KOPT-K1 (cell line): ENCODE measurements around the gene TMC2.
"Not testable (repeated sequence)": the region's sequence is repeated elsewhere in the genome, so short reads cannot be mapped to it uniquely, and the experiment has no call there.

Experiments
- H3K27ac ChIP-seq: fragments of 200-600 bp; sonication (generic); 2 replicates; pipeline ENCODE4 v1.5.1; 2016; ENCODE audit warnings: antibody characterized with exemption, mild to moderate bottlenecking, low read depth, low read length; ENCODE audit not compliant: poor library complexity, severe bottlenecking
- H3K36me3 ChIP-seq: fragments of 200-600 bp; sonication (generic); 2 replicates; pipeline ENCODE4 v1.5.1; 2017; ENCODE audit warnings: antibody characterized with exemption, mild to moderate bottlenecking, low read length, moderate library complexity; ENCODE audit not compliant: insufficient read depth
- H3K9me3 ChIP-seq: fragments of 200-600 bp; sonication (generic); 2 replicates; pipeline ENCODE4 v1.5.1; 2017; ENCODE audit warnings: antibody characterized with exemption, low read length, mild to moderate bottlenecking; ENCODE audit not compliant: insufficient read depth, poor library complexity, severe bottlenecking

TMC2 gene, protein sequence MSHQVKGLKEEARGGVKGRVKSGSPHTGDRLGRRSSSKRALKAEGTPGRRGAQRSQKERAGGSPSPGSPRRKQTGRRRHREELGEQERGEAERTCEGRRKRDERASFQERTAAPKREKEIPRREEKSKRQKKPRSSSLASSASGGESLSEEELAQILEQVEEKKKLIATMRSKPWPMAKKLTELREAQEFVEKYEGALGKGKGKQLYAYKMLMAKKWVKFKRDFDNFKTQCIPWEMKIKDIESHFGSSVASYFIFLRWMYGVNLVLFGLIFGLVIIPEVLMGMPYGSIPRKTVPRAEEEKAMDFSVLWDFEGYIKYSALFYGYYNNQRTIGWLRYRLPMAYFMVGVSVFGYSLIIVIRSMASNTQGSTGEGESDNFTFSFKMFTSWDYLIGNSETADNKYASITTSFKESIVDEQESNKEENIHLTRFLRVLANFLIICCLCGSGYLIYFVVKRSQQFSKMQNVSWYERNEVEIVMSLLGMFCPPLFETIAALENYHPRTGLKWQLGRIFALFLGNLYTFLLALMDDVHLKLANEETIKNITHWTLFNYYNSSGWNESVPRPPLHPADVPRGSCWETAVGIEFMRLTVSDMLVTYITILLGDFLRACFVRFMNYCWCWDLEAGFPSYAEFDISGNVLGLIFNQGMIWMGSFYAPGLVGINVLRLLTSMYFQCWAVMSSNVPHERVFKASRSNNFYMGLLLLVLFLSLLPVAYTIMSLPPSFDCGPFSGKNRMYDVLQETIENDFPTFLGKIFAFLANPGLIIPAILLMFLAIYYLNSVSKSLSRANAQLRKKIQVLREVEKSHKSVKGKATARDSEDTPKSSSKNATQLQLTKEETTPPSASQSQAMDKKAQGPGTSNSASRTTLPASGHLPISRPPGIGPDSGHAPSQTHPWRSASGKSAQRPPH

DNA sequence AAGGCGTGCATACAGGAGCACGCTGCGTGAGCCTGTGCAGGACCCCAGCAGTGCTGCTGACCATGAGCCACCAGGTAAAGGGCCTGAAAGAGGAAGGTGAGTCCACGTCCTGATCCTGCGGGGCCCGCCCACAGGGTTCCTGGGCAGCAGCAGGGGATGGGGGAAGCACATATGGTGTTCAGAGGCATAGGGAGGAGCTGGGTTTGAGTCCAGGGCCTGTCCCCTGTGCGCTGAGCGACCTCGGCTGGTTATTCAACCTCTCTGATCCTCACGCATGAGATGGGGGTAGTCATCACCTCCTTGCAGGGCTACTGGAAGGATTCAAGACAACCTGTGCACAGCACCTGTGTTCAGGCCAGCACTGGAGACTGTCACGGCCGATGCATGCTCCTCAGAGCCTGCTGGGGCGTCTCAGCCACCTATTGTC, at the start of gene TMC2:
Gene TMC2, plus strand, starts transcription at position 14 of the 427 bp plus-strand sequence. Its CDS starts 49 bp downstream, at position 63.
- no peak within 1 kb of the TSS for H3K27ac ChIP-seq
- no peaks in the 10 kb centered on the region for H3K9me3 ChIP-seq
- no peaks in the 10 kb centered on the region for H3K36me3 ChIP-seq

DNA sequence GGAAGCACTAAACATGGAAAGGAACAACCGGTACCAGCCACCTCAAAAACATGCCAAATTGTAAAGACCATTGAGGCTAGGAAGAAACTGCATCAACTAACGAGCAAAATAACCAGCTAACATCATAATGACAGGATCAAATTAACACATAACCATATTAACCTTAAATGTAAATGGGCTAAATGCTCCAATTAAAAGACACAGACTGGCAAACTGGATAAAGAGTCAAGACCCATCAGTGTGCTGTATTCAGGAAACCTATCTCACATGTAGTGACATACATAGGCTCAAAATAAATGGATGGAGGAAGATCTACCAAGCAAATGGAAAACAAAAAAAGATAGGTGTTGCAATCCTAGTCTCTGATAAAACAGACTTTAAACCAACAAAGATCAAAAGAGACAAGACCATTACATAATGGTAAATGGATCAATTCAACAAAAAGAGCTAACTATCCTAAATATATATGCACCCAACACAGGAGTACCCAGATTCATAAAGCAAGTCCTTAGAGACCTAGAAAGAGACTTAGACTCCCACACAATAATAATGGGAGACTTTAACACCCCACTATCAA, 33.5 kb upstream of the TMC2 start:
- H3K27ac ChIP-seq, H3K9me3 ChIP-seq: not testable (repeated sequence)
- peaks cover 28% of the 10 kb centered on the region for H3K36me3 ChIP-seq

DNA sequence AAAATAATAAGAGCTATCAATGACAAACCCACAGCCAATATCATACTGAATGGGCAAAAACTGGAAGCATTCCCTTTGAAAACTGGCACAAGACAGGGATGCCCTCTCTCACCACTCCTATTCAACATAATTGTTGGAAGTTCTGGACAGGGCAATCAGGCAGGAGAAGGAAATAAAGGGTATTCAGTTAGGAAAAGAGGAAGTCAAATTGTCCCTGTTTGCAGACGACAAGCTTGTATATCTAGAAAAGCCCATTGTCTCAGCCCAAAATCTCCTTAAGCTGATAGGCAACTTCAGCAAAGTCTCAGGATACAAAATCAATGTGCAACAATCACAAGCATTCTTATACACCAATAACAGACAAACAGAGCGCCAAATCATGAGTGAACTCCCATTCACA, 31.6 kb upstream of the TMC2 start:
- not testable (repeated sequence) for H3K27ac ChIP-seq, H3K9me3 ChIP-seq
- H3K36me3 ChIP-seq = peaks cover 10% of the 10 kb centered on the region

DNA sequence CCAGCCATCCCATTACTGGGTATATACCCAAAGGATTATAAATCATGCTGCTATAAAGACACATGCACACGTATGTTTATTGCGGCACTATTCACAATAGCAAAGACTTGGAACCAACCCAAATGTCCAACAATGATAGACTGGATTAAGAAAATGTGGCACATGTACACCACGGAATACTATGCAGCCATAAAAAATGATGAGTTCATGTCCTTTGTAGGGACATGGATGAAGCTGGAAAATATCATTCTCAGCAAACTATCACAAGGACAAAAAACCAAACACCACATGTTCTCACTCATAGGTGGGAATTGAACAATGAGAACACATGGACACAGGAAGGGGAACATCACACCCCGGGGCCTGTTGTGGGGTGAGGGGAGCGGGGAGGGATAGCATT, 29.9 kb upstream of the TMC2 start:
- not testable (repeated sequence) for H3K36me3 ChIP-seq, H3K27ac ChIP-seq, H3K9me3 ChIP-seq

DNA sequence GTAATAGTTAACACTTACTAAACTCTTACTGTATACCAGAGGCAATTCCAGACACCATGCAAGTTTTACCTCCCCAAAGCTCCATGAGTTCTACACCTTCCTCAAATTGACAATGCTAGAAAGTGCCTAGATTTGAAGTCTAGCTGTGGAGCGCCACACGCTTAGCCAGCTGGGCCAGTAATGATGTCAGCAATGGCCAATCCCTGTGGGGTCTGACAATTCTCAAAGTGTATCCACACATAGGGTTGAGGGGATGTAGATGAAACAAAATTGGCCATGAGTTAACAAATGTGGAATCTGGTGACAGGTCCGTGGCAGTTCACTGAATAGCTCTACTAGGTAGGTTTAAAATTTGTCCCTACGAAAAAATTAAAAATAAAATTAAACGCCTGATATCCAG, 28.9 kb upstream of the TMC2 start:
- H3K9me3 ChIP-seq = no peaks in the 10 kb centered on the region
- H3K27ac ChIP-seq = no peak overlapping the region
- H3K36me3 ChIP-seq = no peaks in the 10 kb centered on the region

DNA sequence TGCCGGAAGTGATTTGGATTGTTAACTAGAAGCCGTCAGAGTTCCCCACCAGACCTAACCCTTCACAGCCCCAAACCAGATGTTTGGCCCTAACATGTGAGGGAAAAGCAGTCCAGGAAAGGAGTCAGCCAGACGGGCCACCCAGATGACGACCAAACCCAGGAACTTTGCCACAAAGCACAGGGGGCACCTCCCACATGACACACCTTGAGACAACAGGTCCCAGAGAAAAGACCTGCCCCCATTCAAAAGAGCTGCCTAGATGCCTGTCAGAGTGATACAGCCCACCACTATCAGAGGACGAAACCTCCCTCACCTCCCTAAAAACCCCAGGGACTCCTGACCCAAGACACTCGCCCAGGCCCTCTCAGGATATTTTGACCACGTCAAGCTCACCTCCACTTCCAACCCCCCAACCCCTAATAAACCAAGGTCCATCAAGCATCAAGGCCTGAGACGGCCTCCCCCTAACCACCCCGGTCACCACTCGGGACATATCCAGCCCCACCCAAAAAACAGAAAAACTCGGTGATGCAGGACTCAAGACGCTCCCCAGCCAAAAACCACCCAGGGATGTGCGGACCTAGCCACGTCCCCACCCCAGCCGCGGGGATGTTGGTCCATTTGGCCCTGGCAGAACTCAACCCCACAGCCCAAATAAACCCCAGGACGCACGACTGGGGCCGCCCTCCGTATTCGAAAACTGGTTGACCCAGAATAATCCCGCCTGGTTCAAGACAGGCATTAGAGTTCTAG, 28.3 kb upstream of the TMC2 start:
- Histone ChIP-seq H3K27ac (peak overlapping the region; percentile 73), H3K36me3 (no peaks in the 10 kb centered on the region), H3K9me3 (no peaks in the 10 kb centered on the region)

DNA sequence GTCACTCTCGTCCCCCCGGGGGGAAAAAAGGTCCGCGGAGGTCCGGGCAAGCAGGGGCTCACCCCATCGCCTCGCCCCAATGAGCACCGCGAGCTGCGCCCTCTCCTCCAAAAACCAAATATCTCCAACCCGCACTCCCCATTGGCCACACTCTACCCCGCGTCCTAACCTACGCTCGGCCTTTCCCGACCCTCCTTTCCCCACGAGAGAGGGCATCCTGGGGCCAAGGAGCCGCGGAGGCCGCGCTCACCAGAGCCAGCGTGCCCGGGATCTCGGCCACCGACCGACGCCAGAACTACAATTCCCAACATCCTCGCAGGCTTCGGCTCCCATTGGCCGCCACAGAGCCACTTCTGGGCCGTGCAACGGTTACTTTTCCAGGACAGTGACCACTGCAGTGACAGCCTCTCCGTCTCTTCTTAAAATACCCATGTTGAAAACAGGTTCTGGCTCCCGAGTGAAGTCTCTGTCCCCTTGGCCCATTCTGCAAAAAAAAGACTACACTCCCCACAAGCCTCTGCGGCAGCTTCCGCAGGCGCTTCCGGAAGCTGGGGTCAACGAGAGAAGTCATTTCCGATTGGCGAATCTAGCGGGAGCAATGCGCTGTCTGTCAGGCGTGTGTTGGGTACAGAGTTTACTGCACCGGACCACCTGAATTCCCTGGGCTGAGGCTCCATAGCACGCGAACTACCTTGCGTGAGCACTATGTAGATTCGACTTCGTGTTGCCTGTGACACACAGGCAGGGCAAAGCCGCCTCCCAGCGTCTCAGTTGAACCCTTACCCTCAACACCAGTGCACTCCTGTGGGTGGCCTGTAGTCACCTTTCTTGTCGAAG, 27.5 kb upstream of the TMC2 start, which contains the start of gene ZNF343:
Gene ZNF343, minus strand, starts transcription at position 285 of the 837 bp plus-strand sequence. CDS start 15,020 bp downstream, outside the sequence.
- Histone ChIP-seq H3K27ac (peak within 1 kb of the TSS; percentile 73), H3K9me3 (no peaks in the 10 kb centered on the region)

DNA sequence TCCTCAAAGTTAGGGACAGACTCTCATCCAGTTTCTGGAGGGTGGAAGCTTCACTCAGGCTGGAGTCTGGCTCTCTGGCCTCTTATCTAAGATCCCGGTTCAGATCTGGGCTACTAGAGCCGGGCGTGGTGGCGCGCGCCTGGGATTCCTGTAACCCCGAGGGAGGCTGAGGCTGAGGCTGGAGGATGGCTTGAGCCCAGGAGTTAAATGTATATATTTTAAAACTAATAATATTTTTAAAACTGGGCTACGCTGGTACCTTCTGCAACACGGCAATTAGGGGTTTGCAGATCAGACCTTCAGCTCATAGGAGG, 26.9 kb upstream of the TMC2 start:
- Histone ChIP-seq H3K27ac (peak overlapping the region; percentile 73), H3K9me3 (no peaks in the 10 kb centered on the region), H3K36me3 (no peaks in the 10 kb centered on the region)

More for the DNA sequence above, 27.5 kb upstream of the TMC2 start, which contains the start of gene ZNF343:
- no peaks in the 10 kb centered on the region for H3K36me3 ChIP-seq

DNA sequence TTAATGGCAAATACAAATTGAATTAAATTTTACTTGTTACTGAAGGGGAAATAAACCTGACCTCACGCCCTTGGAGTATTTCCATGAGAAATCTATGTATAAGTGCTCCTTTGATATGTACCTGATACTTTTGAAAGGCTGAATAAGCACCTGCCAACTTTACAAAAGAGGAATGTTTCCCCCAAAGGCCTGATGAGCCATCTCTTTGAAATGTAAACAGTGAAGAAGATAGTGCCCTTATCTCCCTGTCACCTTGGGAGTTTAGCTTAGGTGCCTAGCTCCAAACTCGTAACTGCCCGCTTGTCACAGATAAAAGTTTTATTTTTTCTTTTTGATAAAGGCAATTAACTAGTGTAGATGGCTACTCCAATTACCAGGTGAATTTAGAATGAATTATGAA, 26.6 kb upstream of the TMC2 start:
- Histone ChIP-seq H3K27ac (no peak overlapping the region), H3K36me3 (no peaks in the 10 kb centered on the region)

DNA sequence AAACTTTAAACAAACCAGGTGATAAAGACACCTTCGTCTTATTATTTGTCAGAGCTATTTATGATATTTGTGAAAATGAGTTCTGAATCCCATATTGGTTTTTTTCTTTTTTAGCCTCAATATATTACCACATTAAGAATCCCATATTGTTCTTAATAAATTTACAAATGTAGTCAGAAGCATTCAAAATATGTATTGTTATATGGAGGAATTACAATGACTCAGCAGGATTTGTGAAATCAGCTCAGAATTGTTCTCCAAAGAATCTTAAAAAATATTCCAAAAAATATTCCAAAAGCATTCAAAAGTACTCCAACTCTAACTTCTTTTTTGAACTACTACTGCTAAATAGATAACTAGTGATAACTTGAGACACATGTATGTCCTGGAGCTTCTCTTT, 21.2 kb upstream of the TMC2 start:
- Histone ChIP-seq H3K9me3 (no peaks in the 10 kb centered on the region), H3K27ac (no peak overlapping the region), H3K36me3 (no peaks in the 10 kb centered on the region)

More for the DNA sequence above, 26.6 kb upstream of the TMC2 start:
- H3K9me3 ChIP-seq = no peaks in the 10 kb centered on the region

DNA sequence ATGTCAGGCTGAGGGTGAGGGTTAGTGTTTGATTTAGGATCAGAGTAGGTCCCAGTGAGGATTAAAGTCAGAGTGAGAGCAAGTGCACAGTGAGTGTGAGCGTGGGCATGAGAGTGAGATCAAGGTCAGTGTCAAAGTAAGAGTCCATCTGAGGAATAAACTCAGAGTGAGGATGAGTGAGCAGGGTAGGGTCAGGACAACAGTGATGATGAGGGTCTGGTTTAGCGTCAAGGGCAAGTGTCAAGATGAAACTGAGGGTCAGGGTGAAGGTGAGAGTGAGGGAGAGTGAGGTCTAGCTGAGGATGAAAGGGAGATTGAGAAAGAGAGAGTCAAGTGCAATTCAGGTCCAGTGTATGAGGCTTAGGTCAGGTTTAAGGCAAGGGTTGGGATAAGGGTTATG, 20.0 kb upstream of the TMC2 start:
- Histone ChIP-seq H3K27ac (no peak overlapping the region), H3K36me3 (no peaks in the 10 kb centered on the region), H3K9me3 (no peaks in the 10 kb centered on the region)

DNA sequence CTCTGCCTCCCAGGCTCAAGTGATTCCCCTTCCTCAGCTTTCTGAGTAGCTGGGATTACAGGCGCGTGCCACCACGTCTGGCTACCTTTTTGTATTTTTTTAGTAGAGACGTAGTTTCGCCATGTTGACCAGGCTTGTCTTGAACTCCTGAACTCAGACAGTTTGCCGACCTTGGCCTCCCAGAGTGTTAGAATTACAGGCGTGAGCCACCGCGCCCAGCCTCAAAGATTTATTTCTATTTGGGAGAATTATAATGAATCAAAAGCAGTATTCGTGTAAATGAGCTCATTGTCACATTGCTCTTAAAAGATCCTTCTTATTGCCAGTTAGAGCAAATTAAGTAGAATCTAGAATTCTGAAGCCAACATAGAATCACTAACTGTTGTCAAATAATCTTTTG, 18.3 kb upstream of the TMC2 start:
- H3K27ac ChIP-seq = no peak overlapping the region
- H3K36me3 ChIP-seq = no peaks in the 10 kb centered on the region
- H3K9me3 ChIP-seq = no peaks in the 10 kb centered on the region

DNA sequence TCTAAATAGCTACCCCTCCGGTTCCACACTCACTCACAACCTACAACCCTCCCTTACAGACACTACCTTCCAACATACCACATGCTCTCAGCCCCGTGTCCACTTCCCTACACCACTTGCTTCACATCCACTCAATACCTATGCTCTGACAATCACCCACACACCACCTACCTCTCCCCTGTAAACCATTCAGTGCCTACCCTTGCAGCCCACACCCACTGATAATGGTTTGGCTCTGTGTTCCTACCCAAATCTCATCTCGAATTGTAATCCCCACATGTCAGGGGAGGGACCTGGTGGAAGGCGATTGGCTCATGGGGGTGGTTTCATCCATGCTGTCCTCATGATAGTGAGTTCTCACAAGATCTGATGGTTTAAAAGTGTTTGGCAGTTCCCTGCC, 17.8 kb upstream of the TMC2 start:
- Histone ChIP-seq H3K9me3 (no peaks in the 10 kb centered on the region), H3K36me3 (no peaks in the 10 kb centered on the region), H3K27ac (no peak overlapping the region)
